GM03348 (cell line): ENCODE results near the gene GALK2.
A peak's percentile ranks its signal among the peaks of the same experiment; 100 is the strongest.
"Not testable (repeated sequence)": the region's sequence is repeated elsewhere in the genome, so short reads cannot be mapped to it uniquely, and the experiment has no call there.

Experiments
- DNase-seq: peaks from one replicate; pipeline ENCODE4 v3.0.0; 2012; ENCODE audit warnings: low spot score

Gene GALK2

GRCh38 chr15:49223536-49224274 lies 53.7 kb downstream of the GALK2 start:
- DNase-seq: no peak

- DNase-seq: no peak
Measured at GRCh38 chr15:49225572-49226281, 55.7 kb downstream of the GALK2 start.

GRCh38 chr15:49227602-49228001 lies 57.6 kb downstream of the GALK2 start:
- DNase-seq: no peak

GRCh38 chr15:49229922-49230321 lies 59.9 kb downstream of the GALK2 start:
- no peak for DNase-seq

- no peak for DNase-seq
Measured at GRCh38 chr15:49232236-49232806, 62.3 kb downstream of the GALK2 start.

- DNase-seq: peak; percentile 66
Measured at GRCh38 chr15:49235446-49236124, 65.5 kb downstream of the GALK2 start.

GRCh38 chr15:49236869-49237268 lies 66.8 kb downstream of the GALK2 start:
- no peak for DNase-seq

- DNase-seq: peak; percentile 35
Measured at GRCh38 chr15:49238342-49238741, 68.3 kb downstream of the GALK2 start.

- DNase-seq: no peak
Measured at GRCh38 chr15:49239105-49239504, 69.1 kb downstream of the GALK2 start.

- peak; percentile 78 for DNase-seq
Measured at GRCh38 chr15:49242820-49243219, 72.8 kb downstream of the GALK2 start.

GRCh38 chr15:49247556-49248110 lies 77.6 kb downstream of the GALK2 start:
- peak; percentile 41 for DNase-seq

GRCh38 chr15:49248291-49248690 lies 78.2 kb downstream of the GALK2 start:
- DNase-seq: no peak

- DNase-seq: no peak
Measured at GRCh38 chr15:49255966-49256759, 86.1 kb downstream of the GALK2 start.

GRCh38 chr15:49265117-49265516 lies 95.1 kb downstream of the GALK2 start:
- DNase-seq: not testable (repeated sequence)

GRCh38 chr15:49265911-49266310 lies 95.9 kb downstream of the GALK2 start:
- DNase-seq: no peak

- peak; percentile 71 for DNase-seq
Measured at GRCh38 chr15:49270541-49271421, 100.7 kb downstream of the GALK2 start.

- DNase-seq: no peak
Measured at GRCh38 chr15:49273734-49274318, 103.8 kb downstream of the GALK2 start.

GRCh38 chr15:49278751-49279150 lies 108.7 kb downstream of the GALK2 start:
- no peak for DNase-seq

- no peak for DNase-seq
Measured at GRCh38 chr15:49279521-49280456, 109.7 kb downstream of the GALK2 start.
